CD8-positive, alpha-beta memory T cell (primary cell): ENCODE results near the gene ABLIM2. TPM values are rescaled to one million over a fixed set of nuclear protein-coding genes. Genes with fewer than 3 reads are reported as not detected.

Source experiments
- CTCF ChIA-PET: fragments of 350-600 bp; sonication (Branson Sonifier 250); formaldehyde crosslinking; loops from one replicate; lab custom pipeline; 2021; ENCODE audit warnings: antibody characterized with exemption; lab: Charles Lee
- POLR2A ChIA-PET: fragments of 350-600 bp; sonication (Branson Sonifier 250); formaldehyde crosslinking; loops from one replicate; lab custom pipeline; 2021; ENCODE audit warnings: antibody characterized with exemption; lab: Charles Lee
- DNase-seq, 5 donors: peaks; one replicate each; pipeline versions ENCODE4 v3.0.0 to v3.0.0-alpha.2; 2020 to 2022; ENCODE audit warnings: mixed read lengths in 1 of 5
- H3K27ac ChIP-seq: one replicate; pipeline ENCODE4 v1.7.0; 2013; ENCODE audit warnings: low read depth, mild to moderate bottlenecking, low read length, moderate library complexity
- H3K27me3 ChIP-seq: 2 replicates; pipeline ENCODE4 v1.7.0; 2013; ENCODE audit warnings: low read length, mild to moderate bottlenecking; ENCODE audit not compliant: insufficient read depth, poor library complexity, severe bottlenecking
- H3K36me3 ChIP-seq: 2 replicates; pipeline ENCODE4 v1.7.0; 2013; ENCODE audit warnings: mild to moderate bottlenecking, low read length, moderate library complexity; ENCODE audit not compliant: insufficient read depth
- H3K4me1 ChIP-seq: 2 replicates; pipeline ENCODE4 v1.7.0; 2013; ENCODE audit warnings: mild to moderate bottlenecking, low read length, moderate library complexity; ENCODE audit not compliant: insufficient read depth
- H3K4me3 ChIP-seq: 2 replicates; pipeline ENCODE4 v1.7.0; 2013; ENCODE audit warnings: mild to moderate bottlenecking, low read length
- H3K9me3 ChIP-seq: 2 replicates; pipeline ENCODE4 v1.7.0; 2013; ENCODE audit warnings: mild to moderate bottlenecking, low read length
- H3K27ac Mint-ChIP-seq, 8 donors: one replicate each; pipeline ENCODE4 v1.8.0; 2020 to 2021; ENCODE audit warnings: mixed read lengths in 8 of 8, mild to moderate bottlenecking in 6 of 8, inconsistent platforms in 3 of 8, moderate library complexity in 3 of 8
- H3K27me3 Mint-ChIP-seq, 2 donors: one replicate each; pipeline ENCODE4 v1.8.0; 2020 to 2021; ENCODE audit warnings: mixed read lengths in 2 of 2, mild to moderate bottlenecking in 1 of 2, moderate library complexity in 1 of 2
- H3K36me3 Mint-ChIP-seq, 3 donors: one replicate each; pipeline ENCODE4 v1.8.0; 2020 to 2021; ENCODE audit warnings: mixed read lengths in 3 of 3, inconsistent platforms in 1 of 3, mild to moderate bottlenecking in 1 of 3
- H3K4me1 Mint-ChIP-seq, 3 donors: one replicate each; pipeline ENCODE4 v1.8.0; 2020 to 2021; ENCODE audit warnings: mixed read lengths in 3 of 3, inconsistent platforms in 1 of 3, mild to moderate bottlenecking in 1 of 3
- H3K4me3 Mint-ChIP-seq, 7 donors: one replicate each; pipeline ENCODE4 v1.8.0; 2020 to 2021; ENCODE audit warnings: mixed read lengths in 7 of 7, mild to moderate bottlenecking in 6 of 7, moderate library complexity in 4 of 7, inconsistent platforms in 2 of 7
- H3K9me3 Mint-ChIP-seq, 5 donors: one replicate each; pipeline ENCODE4 v1.8.0; 2020 to 2022; ENCODE audit warnings: mixed read lengths in 5 of 5, mild to moderate bottlenecking in 3 of 5, moderate library complexity in 2 of 5, inconsistent platforms in 1 of 5
- polyA plus RNA-seq: library from polyadenylated mRNA; unstranded; fragments of 300-500 nt; fragmentation: Illumina TruSeq; gene quantifications from one replicate; pipeline ENCODE4 v1.2.3, GENCODE V29; 2021
- total RNA-seq, 2 experiments: library from RNA; stranded (reverse); gene quantifications; one replicate each; pipeline ENCODE4 v1.2.3, GENCODE V29; 2021

Gene ABLIM2
- total and polyA plus RNA-seq, 3 experiments from 2014 or later = 0.72 to 1.2 (median 1.1) TPM

- no peaks in the 10 kb centered on the region for H3K36me3 ChIP-seq
- H3K4me3 ChIP-seq = no peak overlapping the region
- DNase-seq = peak in 3 of 5 donors; percentile 36 to 66 (median 48)
- H3K27ac Mint-ChIP-seq = peak overlapping the region in 1 of 8 donors; percentile 5
- peaks cover 2 to 5% of the 10 kb centered on the region in 2 donors for H3K27me3 Mint-ChIP-seq
- no peak overlapping the region for H3K27ac ChIP-seq
- no peaks in the 10 kb centered on the region for H3K9me3 ChIP-seq
- no peak overlapping the region for H3K4me3 Mint-ChIP-seq
- H3K4me1 ChIP-seq = no peaks in the 10 kb centered on the region
- ChIA-PET POLR2A (no interaction called here), CTCF (interaction anchor here (0.6 to 2.6 kb wide), 17 partner anchors 9 to 265 kb away, joined by 3 to 15 read pairs (median 4); partner anchors contain the start of genes ABLIM2 and SH3TC1)
- no peaks in the 10 kb centered on the region for H3K9me3 Mint-ChIP-seq
- H3K4me1 Mint-ChIP-seq = peaks cover 0 to 7% (median 4%) of the 10 kb centered on the region in 3 donors
- H3K36me3 Mint-ChIP-seq = no peaks in the 10 kb centered on the region
- H3K27me3 ChIP-seq = no peaks in the 10 kb centered on the region
These were observed 18.2 kb upstream of the ABLIM2 start for GRCh38 chr4:8176547-8177399.

GRCh38 chr4:8175686-8176085 lies 17.1 kb upstream of the ABLIM2 start:
- Mint-ChIP-seq H3K9me3 (no peaks in the 10 kb centered on the region), H3K36me3 (no peaks in the 10 kb centered on the region), H3K4me1 (peaks cover 0 to 11% (median 4%) of the 10 kb centered on the region in 3 donors), H3K27me3 (peaks cover 7 to 8% of the 10 kb centered on the region in 2 donors), H3K4me3 (no peak overlapping the region), H3K27ac (no peak overlapping the region)
- H3K4me1 ChIP-seq = no peaks in the 10 kb centered on the region
- no peak overlapping the region for H3K4me3 ChIP-seq
- no peak for DNase-seq
- no peak overlapping the region for H3K27ac ChIP-seq
- no peaks in the 10 kb centered on the region for H3K36me3 ChIP-seq
- H3K27me3 ChIP-seq = no peaks in the 10 kb centered on the region
- CTCF ChIA-PET = interaction anchor here (1.7 to 1.9 kb wide), 4 partner anchors 8 to 67 kb away, joined by 4 to 8 read pairs (median 6); partner anchors contain the start of gene SH3TC1
- POLR2A ChIA-PET = no interaction called here
- no peaks in the 10 kb centered on the region for H3K9me3 ChIP-seq

- Histone ChIP-seq H3K9me3 (no peaks in the 10 kb centered on the region), H3K4me1 (no peaks in the 10 kb centered on the region), H3K4me3 (no peak overlapping the region), H3K36me3 (no peaks in the 10 kb centered on the region), H3K27ac (no peak overlapping the region), H3K27me3 (no peaks in the 10 kb centered on the region)
- peaks cover 12 to 13% of the 10 kb centered on the region in 2 donors for H3K27me3 Mint-ChIP-seq
- H3K36me3 Mint-ChIP-seq = no peaks in the 10 kb centered on the region
- no peak overlapping the region for H3K4me3 Mint-ChIP-seq
- no peak overlapping the region for H3K27ac Mint-ChIP-seq
- H3K9me3 Mint-ChIP-seq = no peaks in the 10 kb centered on the region
- H3K4me1 Mint-ChIP-seq = peaks cover 0 to 11% (median 4%) of the 10 kb centered on the region in 3 donors
- ChIA-PET POLR2A (no interaction called here), CTCF (interaction anchor here (1.9 kb wide), 1 partner anchor 67 kb away, joined by 4 read pairs; no protein-coding TSS in a partner anchor)
- no peak for DNase-seq
These were observed 16.4 kb upstream of the ABLIM2 start for GRCh38 chr4:8174970-8175369.

- Mint-ChIP-seq H3K9me3 (peaks cover 0 to 6% (median under 1%) of the 10 kb centered on the region in 5 donors), H3K36me3 (no peaks in the 10 kb centered on the region), H3K4me3 (no peak overlapping the region), H3K27me3 (peaks cover 13% of the 10 kb centered on the region in 2 donors), H3K27ac (no peak overlapping the region), H3K4me1 (peaks cover 0 to 11% (median 4%) of the 10 kb centered on the region in 3 donors)
- DNase-seq = no peak
- H3K4me3 ChIP-seq = no peak overlapping the region
- ChIA-PET POLR2A (no interaction called here), CTCF (interaction anchor here (1.0 to 1.9 kb wide), 2 partner anchors 14 to 69 kb away, joined by 4 read pairs; partner anchors contain the start of gene ABLIM2)
- H3K4me1 ChIP-seq = no peaks in the 10 kb centered on the region
- no peaks in the 10 kb centered on the region for H3K27me3 ChIP-seq
- H3K9me3 ChIP-seq = no peaks in the 10 kb centered on the region
- H3K36me3 ChIP-seq = no peaks in the 10 kb centered on the region
- no peak overlapping the region for H3K27ac ChIP-seq
These were observed 15.1 kb upstream of the ABLIM2 start for GRCh38 chr4:8173492-8174242.

- ChIA-PET CTCF (interaction anchor here (1.0 kb wide), 1 partner anchor 13 kb away, joined by 4 read pairs; the partner anchor contains the start of gene ABLIM2), POLR2A (interaction anchor here (0.7 kb wide), 1 partner anchor 393 kb away, joined by 4 read pairs; no protein-coding TSS in a partner anchor)
- DNase-seq = no peak
- Histone ChIP-seq H3K36me3 (no peaks in the 10 kb centered on the region), H3K27me3 (no peaks in the 10 kb centered on the region), H3K27ac (no peak overlapping the region), H3K9me3 (no peaks in the 10 kb centered on the region), H3K4me3 (no peak overlapping the region), H3K4me1 (no peaks in the 10 kb centered on the region)
- H3K27ac Mint-ChIP-seq = no peak overlapping the region
- H3K4me3 Mint-ChIP-seq = no peak overlapping the region
- H3K27me3 Mint-ChIP-seq = peaks cover 13 to 24% of the 10 kb centered on the region in 2 donors
- H3K36me3 Mint-ChIP-seq = peaks cover 0 to 12% (median 0%) of the 10 kb centered on the region in 3 donors
- H3K9me3 Mint-ChIP-seq = peaks cover 0 to 19% (median 12%) of the 10 kb centered on the region in 5 donors
- H3K4me1 Mint-ChIP-seq = peaks cover 0 to 11% (median 4%) of the 10 kb centered on the region in 3 donors
These were observed 13.6 kb upstream of the ABLIM2 start for GRCh38 chr4:8171984-8172924.

GRCh38 chr4:8171266-8171665 lies 12.7 kb upstream of the ABLIM2 start:
- H3K36me3 ChIP-seq = no peaks in the 10 kb centered on the region
- POLR2A ChIA-PET = no interaction called here
- H3K4me3 ChIP-seq = no peak overlapping the region
- Mint-ChIP-seq H3K27me3 (peaks cover 15 to 27% of the 10 kb centered on the region in 2 donors), H3K9me3 (peaks cover 0 to 19% (median 12%) of the 10 kb centered on the region in 5 donors), H3K27ac (peak overlapping the region in 1 of 8 donors; percentile 95), H3K4me1 (peaks cover 0 to 7% (median 2%) of the 10 kb centered on the region in 3 donors), H3K4me3 (no peak overlapping the region), H3K36me3 (peaks cover 0 to 15% (median 0%) of the 10 kb centered on the region in 3 donors)
- H3K27me3 ChIP-seq = no peaks in the 10 kb centered on the region
- H3K27ac ChIP-seq = no peak overlapping the region
- no peaks in the 10 kb centered on the region for H3K4me1 ChIP-seq
- no peaks in the 10 kb centered on the region for H3K9me3 ChIP-seq
- no peak for DNase-seq
- CTCF ChIA-PET = no interaction called here

GRCh38 chr4:8170341-8170740 lies 11.7 kb upstream of the ABLIM2 start:
- H3K4me1 Mint-ChIP-seq = peaks cover 0 to 7% (median 2%) of the 10 kb centered on the region in 3 donors

More at GRCh38 chr4:8170341-8170740, 11.7 kb upstream of the ABLIM2 start:
- Histone ChIP-seq H3K9me3 (no peaks in the 10 kb centered on the region), H3K27me3 (no peaks in the 10 kb centered on the region), H3K4me3 (no peak overlapping the region), H3K4me1 (no peaks in the 10 kb centered on the region), H3K27ac (no peak overlapping the region), H3K36me3 (no peaks in the 10 kb centered on the region)
- Mint-ChIP-seq H3K36me3 (peaks cover 0 to 15% (median 0%) of the 10 kb centered on the region in 3 donors), H3K27me3 (peaks cover 15 to 27% of the 10 kb centered on the region in 2 donors), H3K27ac (no peak overlapping the region), H3K9me3 (peaks cover 0 to 19% (median 12%) of the 10 kb centered on the region in 5 donors), H3K4me3 (no peak overlapping the region)
- no peak for DNase-seq
- ChIA-PET POLR2A (no interaction called here), CTCF (interaction anchor here (1.1 kb wide), 1 partner anchor 72 kb away, joined by 3 read pairs; no protein-coding TSS in a partner anchor)
